HepG2 (cell line): ENCODE results near the gene PRCD. TPM values are rescaled to one million over a fixed set of nuclear protein-coding genes. Genes with fewer than 3 reads are reported as not detected.
A peak's percentile ranks its signal among the peaks of the same experiment; 100 is the strongest.

Source experiments
- AGO2 ChIP-seq: fragments of 200-400 bp; formaldehyde crosslinking; optimal IDR thresholded peaks from 2 replicates; pipeline ENCODE3; 2017; ENCODE audit warnings: mild to moderate bottlenecking, low read depth, low read length, moderate library complexity
- BRD4 ChIP-seq: sonication (generic); formaldehyde crosslinking; IDR thresholded peaks from 2 replicates; pipeline ENCODE4 v1.4.0; 2020; ENCODE audit warnings: missing genetic modification reagents
- ELF3 ChIP-seq: IDR thresholded peaks from 2 replicates; pipeline ENCODE4 v1.6.1; 2016; ENCODE audit warnings: missing genetic modification reagents, missing compliant biosample characterization
- ETV5 ChIP-seq: IDR thresholded peaks from 2 replicates; pipeline ENCODE4 v1.6.1; 2018; ENCODE audit warnings: missing biosample characterization, missing genetic modification reagents, inconsistent platforms, borderline replicate concordance
- ISL2 ChIP-seq: sonication (generic); formaldehyde crosslinking; IDR thresholded peaks from 2 replicates; pipeline ENCODE4 v1.5.0; 2020; ENCODE audit warnings: missing genetic modification reagents
- JUN ChIP-seq: sonication (generic); formaldehyde crosslinking; IDR thresholded peaks from 2 replicates; pipeline ENCODE4 v1.4.0; 2020; ENCODE audit warnings: mild to moderate bottlenecking, missing genetic modification reagents
- MIER3 ChIP-seq: IDR thresholded peaks from 2 replicates; pipeline ENCODE4 v1.6.1; 2016; ENCODE audit warnings: missing compliant biosample characterization, borderline replicate concordance
- NFE2 ChIP-seq: sonication (generic); formaldehyde crosslinking; IDR thresholded peaks from 2 replicates; pipeline ENCODE4 v1.4.0; 2020; ENCODE audit warnings: missing genetic modification reagents
- NR2F6 ChIP-seq, 2 experiments: IDR thresholded peaks; 2 replicates each; pipeline ENCODE4 v1.6.1; 2016; ENCODE audit warnings: antibody characterized with exemption in 1 of 2, mild to moderate bottlenecking in 1 of 2
- SMAD3 ChIP-seq: sonication (generic); formaldehyde crosslinking; IDR thresholded peaks from 2 replicates; pipeline ENCODE4 v1.4.0; 2020; ENCODE audit warnings: missing genetic modification reagents
- TP53 ChIP-seq: sonication (generic); formaldehyde crosslinking; conservative IDR thresholded peaks from 2 replicates; pipeline ENCODE4 v1.4.0; 2020; ENCODE audit warnings: missing genetic modification reagents
- U2AF2 ChIP-seq: fragments of 200-400 bp; formaldehyde crosslinking; IDR thresholded peaks from 2 replicates; pipeline ENCODE4 v1.6.1; 2017; ENCODE audit warnings: low read depth, mild to moderate bottlenecking, low read length
- ZBTB34 ChIP-seq: sonication (generic); formaldehyde crosslinking; IDR thresholded peaks from 2 replicates; pipeline ENCODE4 v1.8.0; 2022; ENCODE audit warnings: mild to moderate bottlenecking, missing genetic modification reagents
- ZFYVE20 ChIP-seq: sonication (generic); formaldehyde crosslinking; IDR thresholded peaks from 2 replicates; pipeline ENCODE4 v1.8.0; 2023; ENCODE audit warnings: low read depth, mild to moderate bottlenecking, moderate library complexity, missing genetic modification reagents, borderline replicate concordance
- ZNF143 ChIP-seq: sonication (generic); formaldehyde crosslinking; IDR thresholded peaks from 2 replicates; pipeline ENCODE4 v1.4.0; 2020; ENCODE audit warnings: missing genetic modification reagents
- ZNF335 ChIP-seq: sonication (generic); formaldehyde crosslinking; IDR thresholded peaks from 2 replicates; pipeline ENCODE4 v1.4.0; 2020; ENCODE audit warnings: missing genetic modification reagents
- ZNF569 ChIP-seq: sonication (generic); formaldehyde crosslinking; IDR thresholded peaks from 2 replicates; pipeline ENCODE4 v1.5.0; 2020; ENCODE audit warnings: mild to moderate bottlenecking, missing genetic modification reagents, moderate library complexity, borderline replicate concordance
- ZNF772 ChIP-seq: sonication (generic); formaldehyde crosslinking; IDR thresholded peaks from 2 replicates; pipeline ENCODE4 v1.5.0; 2020; ENCODE audit warnings: mild to moderate bottlenecking, missing genetic modification reagents
- polyA plus RNA-seq, 8 experiments: library from polyadenylated mRNA; depleted of rRNA in 3 of 8; stranded (reverse) in 7 of 8; unstranded in 1 of 8; fragments of >200 nt; fragmentation: Illumina TruSeq in 4 of 8; extraction: Trizol in 4 of 8; gene quantifications; 2 replicates each; pipeline versions ENCODE4 v1.2.1 to v1.2.3, GENCODE V29; 2011 to 2016; ENCODE audit warnings: low read depth in 4 of 8, missing spikeins in 1 of 8, mixed read lengths in 1 of 8; ENCODE audit not compliant: insufficient read depth in 1 of 8
- total RNA-seq, 5 experiments: library from RNA; depleted of rRNA; stranded (reverse); fragments of >200 nt; fragmentation: Illumina TruSeq; extraction: Trizol; gene quantifications; 2 replicates each; pipeline ENCODE4 v1.2.3, GENCODE V29; 2016; ENCODE audit warnings: low read depth in 1 of 5
- TF ChIP-seq, protein P1 (sequence below): sonication (generic); formaldehyde crosslinking; IDR thresholded peaks from 2 replicates; pipeline ENCODE4 v1.5.0; 2020; ENCODE audit warnings: mild to moderate bottlenecking, missing genetic modification reagents
- TF ChIP-seq, protein P2 (sequence below): sonication (generic); formaldehyde crosslinking; conservative IDR thresholded peaks from 2 replicates; pipeline ENCODE4 v1.4.0; 2020; ENCODE audit warnings: missing genetic modification reagents
- TF ChIP-seq, protein P3 (sequence below): sonication (generic); formaldehyde crosslinking; IDR thresholded peaks from 2 replicates; pipeline ENCODE4 v1.9.0; 2022; ENCODE audit warnings: low read depth, missing genetic modification reagents

Gene PRCD
- total and polyA plus RNA-seq, 2 of the 13 experiments (the other 11 are each of a cell fraction or from before 2014, with no cell fraction given) = 0.51 TPM; not detected in 1

GRCh38 chr17:76499267-76499667 lies 40.6 kb upstream of the PRCD start (continued):
- TF ChIP-seq ZFYVE20 (CRISPR knock-in tag) = no peak
- 0 out of 2 replicates have a peak, but pooled peaks have one; percentile 16 for TF ChIP-seq TP53
- TF ChIP-seq, protein P1, sequence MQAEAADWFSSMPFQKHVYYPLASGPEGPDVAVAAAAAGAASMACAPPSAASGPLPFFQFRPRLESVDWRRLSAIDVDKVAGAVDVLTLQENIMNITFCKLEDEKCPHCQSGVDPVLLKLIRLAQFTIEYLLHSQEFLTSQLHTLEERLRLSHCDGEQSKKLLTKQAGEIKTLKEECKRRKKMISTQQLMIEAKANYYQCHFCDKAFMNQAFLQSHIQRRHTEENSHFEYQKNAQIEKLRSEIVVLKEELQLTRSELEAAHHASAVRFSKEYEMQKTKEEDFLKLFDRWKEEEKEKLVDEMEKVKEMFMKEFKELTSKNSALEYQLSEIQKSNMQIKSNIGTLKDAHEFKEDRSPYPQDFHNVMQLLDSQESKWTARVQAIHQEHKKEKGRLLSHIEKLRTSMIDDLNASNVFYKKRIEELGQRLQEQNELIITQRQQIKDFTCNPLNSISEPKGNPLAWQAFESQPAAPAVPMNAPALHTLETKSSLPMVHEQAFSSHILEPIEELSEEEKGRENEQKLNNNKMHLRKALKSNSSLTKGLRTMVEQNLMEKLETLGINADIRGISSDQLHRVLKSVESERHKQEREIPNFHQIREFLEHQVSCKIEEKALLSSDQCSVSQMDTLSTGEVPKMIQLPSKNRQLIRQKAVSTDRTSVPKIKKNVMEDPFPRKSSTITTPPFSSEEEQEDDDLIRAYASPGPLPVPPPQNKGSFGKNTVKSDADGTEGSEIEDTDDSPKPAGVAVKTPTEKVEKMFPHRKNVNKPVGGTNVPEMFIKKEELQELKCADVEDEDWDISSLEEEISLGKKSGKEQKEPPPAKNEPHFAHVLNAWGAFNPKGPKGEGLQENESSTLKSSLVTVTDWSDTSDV (CRISPR knock-in tag) = 0 out of 2 replicates have a peak, but pooled peaks have one; percentile 43
- TF ChIP-seq ZNF335 (CRISPR knock-in tag) = peak; percentile 78; the same call in 1 of the 2 replicates
- TF ChIP-seq BRD4 (CRISPR knock-in tag) = no peak
- no peak for TF ChIP-seq ZNF143 (CRISPR knock-in tag)
- TF ChIP-seq MIER3 (CRISPR knock-in tag) = peak; percentile 91; the same call in 1 of the 2 replicates
- peak; percentile 84 for TF ChIP-seq ELF3 (CRISPR knock-in tag)
- peak; percentile 86 for TF ChIP-seq ETV5 (CRISPR knock-in tag)
- peak; percentile 74 for TF ChIP-seq ISL2 (CRISPR knock-in tag)
- TF ChIP-seq NR2F6 (IDR thresholded peaks at IDR 0.05) = peak; percentile 82
- TF ChIP-seq NR2F6 (CRISPR knock-in tag; IDR thresholded peaks at IDR 0.05) = peak; percentile 81
- no peak for TF ChIP-seq ZNF569 (CRISPR knock-in tag)
- TF ChIP-seq ZBTB34 (CRISPR knock-in tag) = peak; percentile 76; the same call in 1 of the 2 replicates
- TF ChIP-seq, protein P2, sequence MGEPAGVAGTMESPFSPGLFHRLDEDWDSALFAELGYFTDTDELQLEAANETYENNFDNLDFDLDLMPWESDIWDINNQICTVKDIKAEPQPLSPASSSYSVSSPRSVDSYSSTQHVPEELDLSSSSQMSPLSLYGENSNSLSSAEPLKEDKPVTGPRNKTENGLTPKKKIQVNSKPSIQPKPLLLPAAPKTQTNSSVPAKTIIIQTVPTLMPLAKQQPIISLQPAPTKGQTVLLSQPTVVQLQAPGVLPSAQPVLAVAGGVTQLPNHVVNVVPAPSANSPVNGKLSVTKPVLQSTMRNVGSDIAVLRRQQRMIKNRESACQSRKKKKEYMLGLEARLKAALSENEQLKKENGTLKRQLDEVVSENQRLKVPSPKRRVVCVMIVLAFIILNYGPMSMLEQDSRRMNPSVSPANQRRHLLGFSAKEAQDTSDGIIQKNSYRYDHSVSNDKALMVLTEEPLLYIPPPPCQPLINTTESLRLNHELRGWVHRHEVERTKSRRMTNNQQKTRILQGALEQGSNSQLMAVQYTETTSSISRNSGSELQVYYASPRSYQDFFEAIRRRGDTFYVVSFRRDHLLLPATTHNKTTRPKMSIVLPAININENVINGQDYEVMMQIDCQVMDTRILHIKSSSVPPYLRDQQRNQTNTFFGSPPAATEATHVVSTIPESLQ = no peak
- TF ChIP-seq ZNF772 (CRISPR knock-in tag) = no peak
- no peak for TF ChIP-seq U2AF2
- no peak for TF ChIP-seq AGO2
- peak; percentile 96 for TF ChIP-seq JUN
- TF ChIP-seq, protein P3, sequence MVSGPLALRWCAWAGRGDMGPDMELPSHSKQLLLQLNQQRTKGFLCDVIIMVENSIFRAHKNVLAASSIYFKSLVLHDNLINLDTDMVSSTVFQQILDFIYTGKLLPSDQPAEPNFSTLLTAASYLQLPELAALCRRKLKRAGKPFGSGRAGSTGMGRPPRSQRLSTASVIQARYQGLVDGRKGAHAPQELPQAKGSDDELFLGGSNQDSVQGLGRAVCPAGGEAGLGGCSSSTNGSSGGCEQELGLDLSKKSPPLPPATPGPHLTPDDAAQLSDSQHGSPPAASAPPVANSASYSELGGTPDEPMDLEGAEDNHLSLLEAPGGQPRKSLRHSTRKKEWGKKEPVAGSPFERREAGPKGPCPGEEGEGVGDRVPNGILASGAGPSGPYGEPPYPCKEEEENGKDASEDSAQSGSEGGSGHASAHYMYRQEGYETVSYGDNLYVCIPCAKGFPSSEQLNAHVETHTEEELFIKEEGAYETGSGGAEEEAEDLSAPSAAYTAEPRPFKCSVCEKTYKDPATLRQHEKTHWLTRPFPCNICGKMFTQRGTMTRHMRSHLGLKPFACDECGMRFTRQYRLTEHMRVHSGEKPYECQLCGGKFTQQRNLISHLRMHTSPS (CRISPR knock-in tag) = peak; percentile 99
- TF ChIP-seq SMAD3 (CRISPR knock-in tag) = peak; percentile 98
- TF ChIP-seq NFE2 (CRISPR knock-in tag) = peak; percentile 53; the same call in 1 of the 2 replicates
